IMR-90 (cell line): ENCODE measurements around the gene SNAP29. TPM values are rescaled to one million over a fixed set of nuclear protein-coding genes. Genes with fewer than 3 reads are reported as not detected.
"Not testable (repeated sequence)": the region's sequence is repeated elsewhere in the genome, so short reads cannot be mapped to it uniquely, and the experiment has no call there.

Source experiments
- ATAC-seq: fragments of 200-7000 bp; cut with Tn5 transposase; 2 replicates; pipeline ENCODE4 v1.9.1; 2020; ENCODE audit warnings: low read depth, mild to moderate bottlenecking, moderate library complexity
- BruUV-seq: library from RNA; stranded (reverse); fragments of 400-500 nt; replicated peaks from 2 replicates; lab custom pipeline; 2021; lab: Mats Ljungman, UMichigan
- CTCF ChIA-PET: fragments of 300-600 bp; formaldehyde crosslinking; extraction: SDS; loops from one replicate; lab custom pipeline; 2021; ENCODE audit warnings: antibody characterized with exemption; lab: Yijun Ruan, JAX
- POLR2A ChIA-PET: fragments of 300-600 bp; sonication (Branson Sonifier 250); formaldehyde crosslinking; loops from one replicate; lab custom pipeline; 2022; ENCODE audit warnings: antibody characterized with exemption; ENCODE audit not compliant: unreplicated experiment; lab: Charles Lee
- DNase-seq: peaks from one replicate; pipeline ENCODE4 v3.0.0; 2013
- H2AFZ ChIP-seq: replicated peaks from 2 replicates; pipeline ENCODE3; 2013; ENCODE audit warnings: low read length, mild to moderate bottlenecking; ENCODE audit not compliant: poor library complexity
- H2AK5ac ChIP-seq: 2 replicates; pipeline ENCODE4 v1.6.1; 2013; ENCODE audit warnings: low read depth, low read length, inconsistent platforms
- H2AK9ac ChIP-seq: replicated peaks from 2 replicates; pipeline ENCODE3; 2013; ENCODE audit warnings: mild to moderate bottlenecking, low read depth, low read length, moderate library complexity; ENCODE audit not compliant: poor library complexity
- H2BK120ac ChIP-seq: 2 replicates; pipeline ENCODE4 v1.6.1; 2013; ENCODE audit warnings: low read depth, low read length, inconsistent platforms
- H2BK15ac ChIP-seq: 3 replicates; pipeline ENCODE4 v1.6.1; 2013; ENCODE audit warnings: low read depth, low read length, inconsistent platforms
- H2BK20ac ChIP-seq: 2 replicates; pipeline ENCODE4 v1.6.1; 2013; ENCODE audit warnings: low read depth, mild to moderate bottlenecking, inconsistent platforms, low read length, moderate library complexity
- H2BK5ac ChIP-seq: 2 replicates; pipeline ENCODE4 v1.6.1; 2013; ENCODE audit warnings: mild to moderate bottlenecking, low read depth, low read length, inconsistent platforms; ENCODE audit not compliant: poor library complexity, severe bottlenecking
- H3K14ac ChIP-seq: replicated peaks from 2 replicates; pipeline ENCODE4 v1.6.1; 2013; ENCODE audit warnings: low read depth, low read length, inconsistent platforms
- H3K18ac ChIP-seq: 2 replicates; pipeline ENCODE4 v1.6.1; 2013; ENCODE audit warnings: low read depth, low read length, control low read depth
- H3K23ac ChIP-seq: 2 replicates; pipeline ENCODE4 v1.6.1; 2013; ENCODE audit warnings: low read depth, low read length, inconsistent platforms
- H3K27ac ChIP-seq: 2 replicates; pipeline ENCODE4 v1.5.1; 2013; ENCODE audit warnings: mild to moderate bottlenecking, control low read depth, low read length; ENCODE audit not compliant: insufficient read depth
- H3K27me3 ChIP-seq: 2 replicates; pipeline ENCODE4 v1.6.1; 2013; ENCODE audit warnings: low read length; ENCODE audit not compliant: control insufficient read depth, insufficient read depth
- H3K36me3 ChIP-seq: 2 replicates; pipeline ENCODE4 v1.6.1; 2013; ENCODE audit warnings: low read length, mixed read lengths; ENCODE audit not compliant: control insufficient read depth, insufficient read depth
- H3K4ac ChIP-seq: 2 replicates; pipeline ENCODE4 v1.6.1; 2013; ENCODE audit warnings: low read depth, low read length, inconsistent platforms
- H3K4me1 ChIP-seq: 2 replicates; pipeline ENCODE4 v1.6.1; 2013; ENCODE audit warnings: low read length, mixed read lengths; ENCODE audit not compliant: control insufficient read depth, insufficient read depth
- H3K4me2 ChIP-seq: 2 replicates; pipeline ENCODE4 v1.6.1; 2013; ENCODE audit warnings: low read depth, mild to moderate bottlenecking, control low read depth, low read length, moderate library complexity
- H3K4me3 ChIP-seq: 2 replicates; pipeline ENCODE4 v1.5.1; 2013; ENCODE audit warnings: low read depth, mild to moderate bottlenecking, control low read depth, low read length, moderate library complexity; ENCODE audit not compliant: insufficient read depth
- H3K56ac ChIP-seq: 2 replicates; pipeline ENCODE4 v1.6.1; 2013; ENCODE audit warnings: low read length, inconsistent platforms; ENCODE audit not compliant: insufficient read depth; ENCODE audit errors: extremely low read depth
- H3K79me1 ChIP-seq, 2 experiments: 2 replicates each; pipeline ENCODE4 v1.6.1; 2013; ENCODE audit warnings: low read length in 2 of 2, inconsistent platforms in 1 of 2, low read depth in 1 of 2
- H3K9ac ChIP-seq: 2 replicates; pipeline ENCODE4 v1.6.1; 2013; ENCODE audit warnings: low read depth, low read length, control low read depth
- H3K9me1 ChIP-seq: 2 replicates; pipeline ENCODE4 v1.6.1; 2013; ENCODE audit warnings: low read length, inconsistent platforms; ENCODE audit not compliant: insufficient read depth
- H3K9me3 ChIP-seq: 2 replicates; pipeline ENCODE4 v1.6.1; 2013; ENCODE audit warnings: low read length; ENCODE audit not compliant: control insufficient read depth, insufficient read depth
- H4K20me1 ChIP-seq: 2 replicates; pipeline ENCODE4 v1.6.1; 2013; ENCODE audit warnings: low read length, inconsistent platforms; ENCODE audit not compliant: insufficient read depth
- H4K5ac ChIP-seq: 2 replicates; pipeline ENCODE4 v1.6.1; 2013; ENCODE audit warnings: mild to moderate bottlenecking, low read depth, low read length, control low read depth
- H4K8ac ChIP-seq, 2 experiments: 2 replicates each; pipeline ENCODE4 v1.6.1; 2013; ENCODE audit warnings: low read depth in 2 of 2, low read length in 2 of 2, control low read depth in 1 of 2, inconsistent platforms in 1 of 2
- H4K91ac ChIP-seq: 2 replicates; pipeline ENCODE4 v1.6.1; 2013; ENCODE audit warnings: low read depth, low read length, inconsistent platforms; ENCODE audit not compliant: insufficient read depth
- WGBS, 2 experiments: methylation state at CpG; one replicate each; pipeline versions ENCODE4 v1.1.5 to v1.1.7; 2013; ENCODE audit warnings: missing lambda C conversion rate in 2 of 2; ENCODE audit not compliant: insufficient read length in 1 of 2; ENCODE audit errors: extremely low coverage in 2 of 2; 5-methylcytosine and 5-hydroxymethylcytosine counted together
- dilution Hi-C: fragments of 300-500 bp; cut with HindIII; formaldehyde crosslinking; loops from one replicate; pipeline ENCODE4 v1.14.3; 2018; ENCODE audit warnings: low sequenced_read_pairs; ENCODE audit not compliant: unreplicated experiment
- in situ Hi-C: fragments of 300-500 bp; cut with MboI; formaldehyde crosslinking; loops from 3 replicates; pipeline ENCODE4 v1.14.3; 2019; ENCODE audit warnings: low sequenced_read_pairs, inconsistent platforms, mixed read lengths
- intact Hi-C: fragments of 100-400 bp; cut with micrococcal nuclease; formaldehyde crosslinking; loops from 2 replicates; pipeline ENCODE4 v1.10.0; 2022
- polyA plus RNA-seq, 3 experiments: library from polyadenylated mRNA; depleted of rRNA; stranded (reverse); fragments of >200 nt; gene quantifications; 2 replicates each; pipeline ENCODE4 v1.2.3, GENCODE V29; 2012; ENCODE audit warnings: low replicate concordance in 1 of 3
- total RNA-seq: library from RNA; depleted of rRNA; stranded (reverse); fragments of >200 nt; gene quantifications from 2 replicates; pipeline ENCODE4 v1.2.3, GENCODE V29; 2012

The SNAP29 gene
- total and polyA plus RNA-seq, 2 of the 4 experiments (the other 2 are of a cell fraction): 10.6 to 29.5 TPM

DNA sequence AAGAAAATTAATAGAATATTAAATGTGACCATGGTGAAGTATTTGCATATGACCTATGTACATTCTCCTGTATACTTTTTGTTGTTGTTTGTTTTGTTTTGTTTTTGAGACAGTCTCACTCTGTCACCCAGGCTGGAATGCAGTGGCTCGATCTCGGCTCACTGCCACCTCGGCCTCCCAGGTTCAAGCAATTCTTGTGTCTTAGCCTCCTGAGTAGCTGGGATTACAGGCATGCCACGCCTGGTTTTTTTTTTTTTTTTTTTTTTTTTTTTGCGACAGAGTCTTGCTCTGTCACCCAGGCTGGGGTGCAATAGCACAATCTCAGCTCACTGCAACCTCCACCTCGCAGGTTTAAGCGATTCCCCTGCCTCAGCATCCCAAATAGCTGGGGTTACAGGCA lies 38.9 kb downstream of the SNAP29 start:
- H3K9me3 ChIP-seq, H3K4me1 ChIP-seq, H3K4me2 ChIP-seq, H2AK9ac ChIP-seq, H2BK20ac ChIP-seq, POLR2A ChIA-PET, H3K18ac ChIP-seq, H4K8ac ChIP-seq, H4K5ac ChIP-seq, dilution Hi-C loops, H2AFZ ChIP-seq, H2BK120ac ChIP-seq, H3K27ac ChIP-seq, H3K23ac ChIP-seq, H3K36me3 ChIP-seq, H3K4me3 ChIP-seq, H3K56ac ChIP-seq, H2BK15ac ChIP-seq, intact Hi-C loops, H3K4ac ChIP-seq, H3K9me1 ChIP-seq, H3K27me3 ChIP-seq, ATAC-seq, H2AK5ac ChIP-seq, H3K9ac ChIP-seq, H4K20me1 ChIP-seq, in situ Hi-C loops, H3K14ac ChIP-seq, BruUV-seq, H4K91ac ChIP-seq, DNase-seq, H3K79me1 ChIP-seq, H2BK5ac ChIP-seq: not testable (repeated sequence)
- CTCF ChIA-PET: interaction anchor here (1.0 to 1.1 kb wide), 2 partner anchors 12 to 19 kb away, joined by 3 to 4 read pairs; no protein-coding TSS in a partner anchor
- no CpG with 5 or more reads among the region's 7 CpGs for WGBS, 2 experiments
